DND-41 (cell line): ENCODE results near the gene PM20D1.

Source experiments
- ATAC-seq: fragments of 200-7000 bp; cut with Tn5 transposase; 3 replicates; pipeline ENCODE4 v1.9.1; 2021; ENCODE audit warnings: low read depth; ENCODE audit not compliant: insufficient read depth
- DNase-seq: peaks from one replicate; pipeline ENCODE4 v3.0.0-alpha.2; 2020
- H2AFZ ChIP-seq: 2 replicates; pipeline ENCODE4 v1.6.0; 2012; ENCODE audit warnings: low read depth, low read length
- H3K27ac ChIP-seq: 2 replicates; pipeline ENCODE4 v1.5.1; 2012; ENCODE audit warnings: low read length, inconsistent platforms
- H3K27me3 ChIP-seq: fragments of 200-600 bp; sonication (generic); 2 replicates; pipeline ENCODE4 v1.6.0; 2012; ENCODE audit warnings: low read length, mild to moderate bottlenecking, inconsistent platforms; ENCODE audit not compliant: insufficient read depth, poor library complexity
- H3K36me3 ChIP-seq: 2 replicates; pipeline ENCODE4 v1.5.1; 2012; ENCODE audit warnings: low read length, inconsistent platforms; ENCODE audit not compliant: insufficient read depth
- H3K4me1 ChIP-seq: 2 replicates; pipeline ENCODE4 v1.5.1; 2012; ENCODE audit warnings: mild to moderate bottlenecking, low read length; ENCODE audit not compliant: insufficient read depth
- H3K4me2 ChIP-seq: 2 replicates; pipeline ENCODE4 v1.6.0; 2012; ENCODE audit warnings: mild to moderate bottlenecking, moderate library complexity, low read length, inconsistent platforms; ENCODE audit not compliant: insufficient read depth
- H3K4me3 ChIP-seq, 2 experiments: fragments of 200-600 bp in 1 of 2; shearing (Covaris generic) in 1 of 2; 2 replicates each; pipeline ENCODE4 v1.5.1; 2012 to 2016; ENCODE audit warnings: inconsistent platforms in 2 of 2, low read length in 2 of 2, mild to moderate bottlenecking in 2 of 2, low read depth in 1 of 2, moderate library complexity in 1 of 2
- H3K79me2 ChIP-seq: 2 replicates; pipeline ENCODE4 v1.6.0; 2012; ENCODE audit warnings: low read length, inconsistent platforms; ENCODE audit not compliant: insufficient read depth
- H3K9ac ChIP-seq: 2 replicates; pipeline ENCODE4 v1.6.0; 2012; ENCODE audit warnings: low read depth, mild to moderate bottlenecking, inconsistent platforms, low read length, moderate library complexity
- H3K9me3 ChIP-seq: 2 replicates; pipeline ENCODE4 v1.5.1; 2012; ENCODE audit warnings: low read length, moderate library complexity, mild to moderate bottlenecking, inconsistent platforms; ENCODE audit not compliant: insufficient read depth, severe bottlenecking
- H4K20me1 ChIP-seq: 2 replicates; pipeline ENCODE4 v1.6.0; 2012; ENCODE audit warnings: low read length; ENCODE audit not compliant: insufficient read depth
- EZH2 ChIP-seq: IDR thresholded peaks from 3 replicates; pipeline ENCODE4 v1.6.1; 2012; ENCODE audit warnings: borderline replicate concordance, low read depth, mild to moderate bottlenecking, moderate library complexity, low read length, inconsistent platforms; ENCODE audit not compliant: severe bottlenecking
- TF ChIP-seq, protein P1 (sequence below): IDR thresholded peaks from 2 replicates; pipeline ENCODE4 v1.5.1; 2012; ENCODE audit warnings: borderline replicate concordance, low read length, moderate library complexity, mild to moderate bottlenecking; ENCODE audit not compliant: poor library complexity, severe bottlenecking; ENCODE audit errors: extremely low read depth

Gene PM20D1

DNA sequence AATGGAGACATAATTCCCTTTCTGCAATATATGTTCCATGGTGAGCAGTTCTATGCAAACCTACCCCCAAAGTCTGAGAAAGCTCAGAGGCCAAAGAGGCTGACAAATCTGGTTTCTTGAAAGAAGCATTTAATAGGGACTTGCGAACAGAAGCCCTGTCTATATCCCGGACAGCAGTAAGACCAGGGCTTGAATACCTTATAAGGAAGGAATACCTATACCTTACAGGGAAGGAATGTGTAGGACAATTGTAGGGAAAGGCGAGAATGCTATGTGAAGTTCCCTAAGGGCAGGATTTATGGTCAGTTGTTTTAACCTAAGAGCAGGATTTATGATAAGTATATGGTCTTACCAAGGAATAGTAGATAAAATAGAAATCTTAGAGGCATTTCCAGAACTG is 31.9 kb downstream of the PM20D1 start:
- Histone ChIP-seq H2AFZ (no peak overlapping the region), H3K79me2 (peaks cover 9% of the 10 kb centered on the region), H3K4me2 (no peak overlapping the region), H3K36me3 (peaks cover 4% of the 10 kb centered on the region; the same call in 1 of the 2 replicates), H3K27me3 (no peaks in the 10 kb centered on the region), H4K20me1 (no peaks in the 10 kb centered on the region), H3K9ac (no peak overlapping the region), H3K27ac (no peak overlapping the region), H3K4me1 (peaks cover 30% of the 10 kb centered on the region), H3K9me3 (no peaks in the 10 kb centered on the region), H3K4me3 (no peak overlapping the region)
- ATAC-seq (no peak), DNase-seq (no peak)
- TF ChIP-seq, protein P1, sequence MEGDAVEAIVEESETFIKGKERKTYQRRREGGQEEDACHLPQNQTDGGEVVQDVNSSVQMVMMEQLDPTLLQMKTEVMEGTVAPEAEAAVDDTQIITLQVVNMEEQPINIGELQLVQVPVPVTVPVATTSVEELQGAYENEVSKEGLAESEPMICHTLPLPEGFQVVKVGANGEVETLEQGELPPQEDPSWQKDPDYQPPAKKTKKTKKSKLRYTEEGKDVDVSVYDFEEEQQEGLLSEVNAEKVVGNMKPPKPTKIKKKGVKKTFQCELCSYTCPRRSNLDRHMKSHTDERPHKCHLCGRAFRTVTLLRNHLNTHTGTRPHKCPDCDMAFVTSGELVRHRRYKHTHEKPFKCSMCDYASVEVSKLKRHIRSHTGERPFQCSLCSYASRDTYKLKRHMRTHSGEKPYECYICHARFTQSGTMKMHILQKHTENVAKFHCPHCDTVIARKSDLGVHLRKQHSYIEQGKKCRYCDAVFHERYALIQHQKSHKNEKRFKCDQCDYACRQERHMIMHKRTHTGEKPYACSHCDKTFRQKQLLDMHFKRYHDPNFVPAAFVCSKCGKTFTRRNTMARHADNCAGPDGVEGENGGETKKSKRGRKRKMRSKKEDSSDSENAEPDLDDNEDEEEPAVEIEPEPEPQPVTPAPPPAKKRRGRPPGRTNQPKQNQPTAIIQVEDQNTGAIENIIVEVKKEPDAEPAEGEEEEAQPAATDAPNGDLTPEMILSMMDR, result no peak

DNA sequence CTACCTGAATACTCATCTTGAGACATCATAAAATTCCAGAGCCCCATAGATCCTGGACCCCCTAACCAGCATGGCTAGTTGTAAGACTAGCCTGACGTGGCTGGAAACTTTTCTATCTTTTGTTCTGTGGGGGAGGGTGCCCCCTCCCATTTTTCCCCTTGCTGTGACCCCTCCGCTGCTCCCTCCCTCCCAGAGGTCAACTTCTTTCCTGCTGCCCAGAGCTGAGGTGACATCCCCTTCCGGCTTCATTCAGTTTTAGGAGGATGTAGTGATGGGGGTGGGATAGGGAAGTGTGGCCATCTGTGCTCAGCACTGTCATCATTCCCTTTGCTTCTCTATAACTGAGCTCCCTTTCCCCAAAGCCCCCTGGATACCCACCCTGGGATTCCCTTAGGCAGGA is 32.6 kb downstream of the PM20D1 start:
- no peak overlapping the region for H3K9ac ChIP-seq
- no peak overlapping the region for H3K4me2 ChIP-seq
- H3K27me3 ChIP-seq, result no peaks in the 10 kb centered on the region
- DNase-seq, result no peak
- H3K9me3 ChIP-seq, result no peaks in the 10 kb centered on the region
- peaks cover 4% of the 10 kb centered on the region; the same call in 1 of the 2 replicates for H3K36me3 ChIP-seq
- ATAC-seq, result no peak
- peaks cover 14% of the 10 kb centered on the region for H3K79me2 ChIP-seq
- no peak overlapping the region for H3K4me3 ChIP-seq
- no peak overlapping the region for H3K27ac ChIP-seq
- H3K4me1 ChIP-seq, result peaks cover 25% of the 10 kb centered on the region
- TF ChIP-seq, protein P1, result no peak
- H4K20me1 ChIP-seq, result no peaks in the 10 kb centered on the region
- H2AFZ ChIP-seq, result no peak overlapping the region

DNA sequence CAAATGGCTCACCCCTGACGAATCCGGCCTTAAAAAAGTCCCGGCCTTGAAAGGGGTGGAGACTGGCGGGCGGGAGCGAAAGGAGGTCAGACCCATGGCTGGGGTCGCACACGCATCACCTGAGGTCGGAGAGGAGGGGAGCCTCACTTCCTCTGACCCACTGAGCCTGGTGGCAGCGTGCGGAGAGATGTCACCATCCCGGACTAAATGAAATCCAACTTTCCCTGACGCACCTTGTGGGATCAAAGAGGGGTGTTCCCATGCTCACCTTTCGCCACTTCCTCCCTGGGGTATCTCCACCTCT is 36.2 kb downstream of the PM20D1 start:
- H3K9me3 ChIP-seq, result no peaks in the 10 kb centered on the region
- H3K4me1 ChIP-seq, result peaks cover 53% of the 10 kb centered on the region
- TF ChIP-seq, protein P1, result no peak
- no peak for TF ChIP-seq EZH2
- H3K9ac ChIP-seq, result peak overlapping the region; percentile 90
- peak overlapping the region; percentile 70 for H3K27ac ChIP-seq
- peaks cover 12% of the 10 kb centered on the region; the same call in 1 of the 2 replicates for H4K20me1 ChIP-seq
- no peaks in the 10 kb centered on the region for H3K27me3 ChIP-seq
- peak overlapping the region; percentile 90 for H2AFZ ChIP-seq
- peaks cover 26% of the 10 kb centered on the region for H3K36me3 ChIP-seq
- H3K79me2 ChIP-seq, result peaks cover 51% of the 10 kb centered on the region
- DNase-seq, result no peak
- H3K4me2 ChIP-seq, result peak overlapping the region; percentile 97
- peak overlapping the region; percentile 70 to 92 for H3K4me3 ChIP-seq
- no peak for ATAC-seq
